ENCODE measurements around the gene MAP6D1. TPM values are rescaled to one million over a fixed set of nuclear protein-coding genes. Genes with fewer than 3 reads are reported as not detected.

MAP6D1 gene
- total RNA-seq, 2 experiments from 2014 or later = 0.90 to 0.91 TPM

GRCh38 chr3:183822631-183823030 lies 2.7 kb downstream of the MAP6D1 start:
- no peak for DNase-seq
- Mint-ChIP-seq H3K9me3 (ENCODE audit: insufficient read depth) (no peaks in the 10 kb centered on the region), H3K36me3 (ENCODE audit: low read depth) (no peaks in the 10 kb centered on the region), H3K4me1 (ENCODE audit: low read depth) (peaks cover 10% of the 10 kb centered on the region), H3K4me3 (no peak overlapping the region), H3K27me3 (ENCODE audit: low read depth) (peaks cover 3% of the 10 kb centered on the region), H3K27ac (no peak overlapping the region)
- ChIA-PET POLR2A (interaction anchor here (1.9 kb wide), 1 partner anchor 62 kb away, joined by 7 read pairs; the partner anchor contains the start of gene PARL), CTCF (interaction anchor here (5.9 kb wide), 1 partner anchor 62 kb away, joined by 28 read pairs; the partner anchor contains the start of gene PARL)
- no peak for ATAC-seq

- H3K27ac Mint-ChIP-seq = no peak overlapping the region
- H3K9me3 Mint-ChIP-seq (ENCODE audit: insufficient read depth) = no peaks in the 10 kb centered on the region
- no peak for ATAC-seq
- CTCF ChIA-PET = no interaction called here
- DNase-seq = no peak
- POLR2A ChIA-PET = no interaction called here
- H3K36me3 Mint-ChIP-seq (ENCODE audit: low read depth) = peaks cover 5% of the 10 kb centered on the region
- H3K4me1 Mint-ChIP-seq (ENCODE audit: low read depth) = peaks cover 15% of the 10 kb centered on the region
- H3K27me3 Mint-ChIP-seq (ENCODE audit: low read depth) = peaks cover 3% of the 10 kb centered on the region
- H3K4me3 Mint-ChIP-seq = no peak overlapping the region
Measured at GRCh38 chr3:183819831-183820230, 5.5 kb downstream of the MAP6D1 start.

DNA sequence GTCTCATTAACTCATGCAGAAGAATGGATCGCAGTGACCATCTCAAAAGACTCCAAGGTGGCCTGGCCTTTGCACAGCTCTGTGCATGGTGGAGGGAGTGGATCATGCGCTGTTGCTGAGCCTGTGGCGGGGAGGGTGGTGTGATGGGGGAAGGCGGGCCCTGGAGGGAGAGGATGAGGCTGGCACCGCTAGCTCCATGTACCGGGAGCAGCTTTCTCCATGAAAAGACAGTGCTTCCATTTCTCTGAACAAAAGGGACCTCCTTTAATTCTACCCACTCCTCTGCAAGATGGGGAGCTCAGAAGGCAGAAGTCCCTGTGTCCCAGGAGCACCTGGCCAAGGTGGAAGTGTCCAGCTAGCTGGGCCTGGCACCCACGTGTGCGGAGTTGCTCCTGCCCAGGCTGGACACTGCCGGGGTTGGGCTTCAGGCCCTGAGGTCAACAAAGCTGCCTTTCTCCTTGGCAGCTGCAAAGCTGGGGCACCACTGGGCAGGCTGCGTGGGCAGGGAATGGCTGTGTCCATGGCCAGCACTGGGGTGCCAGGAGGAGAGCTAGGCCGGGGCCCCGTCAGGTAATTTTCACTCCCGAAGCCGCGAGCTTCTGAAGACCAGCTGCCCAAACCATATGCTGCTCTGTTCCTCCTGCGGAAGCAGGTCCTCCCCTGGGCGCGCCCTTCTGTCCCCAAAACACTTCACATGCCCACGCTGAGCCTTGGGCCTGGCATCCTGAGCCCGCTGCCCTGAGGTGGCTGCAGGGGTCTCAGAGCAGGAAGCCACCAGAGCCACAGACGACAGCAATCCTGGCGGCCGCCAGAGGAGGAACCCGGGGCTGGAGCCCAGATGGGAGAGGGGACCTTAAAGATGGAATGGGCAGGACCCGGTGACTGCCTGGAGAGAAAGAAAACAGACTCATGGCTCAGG lies 6.4 kb downstream of the MAP6D1 start:
- ChIA-PET CTCF (no interaction called here), POLR2A (interaction anchor here (0.8 kb wide), 1 partner anchor 92 kb away, joined by 3 read pairs; no protein-coding TSS in a partner anchor)
- DNase-seq = no peak
- Mint-ChIP-seq H3K27me3 (ENCODE audit: low read depth) (no peaks in the 10 kb centered on the region), H3K27ac (no peak overlapping the region), H3K4me3 (no peak overlapping the region), H3K9me3 (ENCODE audit: insufficient read depth) (no peaks in the 10 kb centered on the region), H3K36me3 (ENCODE audit: low read depth) (peaks cover 5% of the 10 kb centered on the region), H3K4me1 (ENCODE audit: low read depth) (peaks cover 9% of the 10 kb centered on the region)
- ATAC-seq = peak; percentile 21

- peaks cover 5% of the 10 kb centered on the region for H3K36me3 Mint-ChIP-seq (ENCODE audit: low read depth)
- DNase-seq = no peak
Measured at GRCh38 chr3:183818041-183818620, 7.2 kb downstream of the MAP6D1 start.

DNA sequence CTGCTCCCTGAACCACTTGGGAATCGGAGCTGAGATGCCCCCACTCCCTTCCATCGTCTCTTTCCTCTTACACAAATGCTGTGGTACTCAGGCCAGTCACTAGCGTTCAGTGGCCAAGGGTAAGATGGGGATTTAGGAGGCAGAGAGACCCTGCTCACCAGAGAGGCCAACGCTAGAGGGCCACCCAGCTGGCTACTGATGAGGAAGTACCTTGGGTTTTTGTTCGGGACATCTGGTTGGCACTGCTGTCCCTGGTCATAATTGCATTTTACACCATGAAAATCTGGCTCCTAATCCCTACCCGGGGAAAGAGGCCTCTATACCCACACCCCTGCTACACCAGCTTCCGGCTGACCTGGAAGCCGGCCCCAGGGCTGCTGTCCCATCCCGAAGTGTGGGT lies 7.7 kb downstream of the MAP6D1 start:
- Mint-ChIP-seq H3K4me1 (ENCODE audit: low read depth) (peaks cover 5% of the 10 kb centered on the region), H3K4me3 (no peak overlapping the region), H3K36me3 (ENCODE audit: low read depth) (peaks cover 10% of the 10 kb centered on the region), H3K27me3 (ENCODE audit: low read depth) (no peaks in the 10 kb centered on the region), H3K9me3 (ENCODE audit: insufficient read depth) (no peaks in the 10 kb centered on the region), H3K27ac (no peak overlapping the region)
- ChIA-PET POLR2A (interaction anchor here (1.0 kb wide), 1 partner anchor 9 kb away, joined by 4 read pairs; no protein-coding TSS in a partner anchor), CTCF (interaction anchor here (0.6 kb wide), 1 partner anchor 87 kb away, joined by 4 read pairs; no protein-coding TSS in a partner anchor)
- ATAC-seq (no peak), DNase-seq (no peak)

More at GRCh38 chr3:183818041-183818620, 7.2 kb downstream of the MAP6D1 start:
- H3K27me3 Mint-ChIP-seq (ENCODE audit: low read depth) = no peaks in the 10 kb centered on the region
- no peak for ATAC-seq
- H3K4me1 Mint-ChIP-seq (ENCODE audit: low read depth) = peaks cover 5% of the 10 kb centered on the region
- no peak overlapping the region for H3K27ac Mint-ChIP-seq
- H3K9me3 Mint-ChIP-seq (ENCODE audit: insufficient read depth) = no peaks in the 10 kb centered on the region
- POLR2A ChIA-PET = interaction anchor here (0.8 to 1.0 kb wide), 2 partner anchors 8 to 91 kb away, joined by 3 to 4 read pairs; no protein-coding TSS in a partner anchor
- CTCF ChIA-PET = interaction anchor here (0.6 kb wide), 1 partner anchor 87 kb away, joined by 4 read pairs; no protein-coding TSS in a partner anchor
- H3K4me3 Mint-ChIP-seq = no peak overlapping the region

- peaks cover 12% of the 10 kb centered on the region for H3K36me3 Mint-ChIP-seq (ENCODE audit: low read depth)
- peaks cover 5% of the 10 kb centered on the region for H3K4me1 Mint-ChIP-seq (ENCODE audit: low read depth)
- ChIA-PET POLR2A (interaction anchor here (1.0 kb wide), 1 partner anchor 10 kb away, joined by 4 read pairs; no protein-coding TSS in a partner anchor), CTCF (interaction anchor here (1.3 kb wide), 1 partner anchor 9 kb away, joined by 3 read pairs; the partner anchor contains the start of gene MAP6D1)
- H3K27me3 Mint-ChIP-seq (ENCODE audit: low read depth) = no peaks in the 10 kb centered on the region
- no peak for DNase-seq
- no peaks in the 10 kb centered on the region for H3K9me3 Mint-ChIP-seq (ENCODE audit: insufficient read depth)
- no peak overlapping the region for H3K27ac Mint-ChIP-seq
- no peak overlapping the region for H3K4me3 Mint-ChIP-seq
- no peak for ATAC-seq
Measured at GRCh38 chr3:183816681-183817510, 8.5 kb downstream of the MAP6D1 start.

GRCh38 chr3:183815951-183816475 lies 9.4 kb downstream of the MAP6D1 start:
- Mint-ChIP-seq H3K9me3 (ENCODE audit: insufficient read depth) (no peaks in the 10 kb centered on the region), H3K4me1 (ENCODE audit: low read depth) (peaks cover 5% of the 10 kb centered on the region), H3K4me3 (no peak overlapping the region), H3K36me3 (ENCODE audit: low read depth) (peaks cover 19% of the 10 kb centered on the region), H3K27ac (peak overlapping the region; percentile 44), H3K27me3 (ENCODE audit: low read depth) (no peaks in the 10 kb centered on the region)
- DNase-seq (no peak), ATAC-seq (no peak)
- ChIA-PET CTCF (interaction anchor here (1.3 kb wide), 1 partner anchor 10 kb away, joined by 3 read pairs; the partner anchor contains the start of gene MAP6D1), POLR2A (no interaction called here)

DNA sequence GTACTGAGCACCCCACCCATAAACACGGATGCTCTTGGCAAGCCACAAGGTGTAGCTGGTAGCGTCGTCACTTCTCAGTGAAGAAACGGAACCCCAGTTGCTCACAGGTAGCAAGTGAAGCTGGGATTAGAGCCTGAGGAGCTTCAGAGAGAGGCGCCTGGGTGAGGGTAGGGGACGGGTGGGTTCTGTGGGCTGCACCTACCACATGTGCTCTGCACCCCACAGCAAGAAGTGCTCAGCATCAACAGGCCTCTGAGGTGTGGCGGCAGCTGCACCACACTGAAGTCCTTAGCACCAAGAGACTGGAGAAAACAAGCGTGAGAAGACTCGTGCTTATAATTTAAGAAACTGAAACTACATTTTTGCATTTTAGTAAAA lies 9.8 kb downstream of the MAP6D1 start:
- ATAC-seq (no peak), DNase-seq (no peak)
- Mint-ChIP-seq H3K4me3 (no peak overlapping the region), H3K4me1 (ENCODE audit: low read depth) (peaks cover 5% of the 10 kb centered on the region), H3K9me3 (ENCODE audit: insufficient read depth) (no peaks in the 10 kb centered on the region), H3K27me3 (ENCODE audit: low read depth) (no peaks in the 10 kb centered on the region), H3K27ac (peak overlapping the region; percentile 73), H3K36me3 (ENCODE audit: low read depth) (peaks cover 22% of the 10 kb centered on the region)
- CTCF ChIA-PET = interaction anchor here (1.6 kb wide), 1 partner anchor 69 kb away, joined by 5 read pairs; the partner anchor contains the start of gene PARL
- POLR2A ChIA-PET = interaction anchor here (1.4 kb wide), 1 partner anchor 11 kb away, joined by 3 read pairs; no protein-coding TSS in a partner anchor

GRCh38 chr3:183814240-183814639 lies 11.1 kb downstream of the MAP6D1 start:
- Mint-ChIP-seq H3K36me3 (ENCODE audit: low read depth) (peaks cover 28% of the 10 kb centered on the region), H3K27me3 (ENCODE audit: low read depth) (no peaks in the 10 kb centered on the region), H3K4me3 (no peak overlapping the region), H3K4me1 (ENCODE audit: low read depth) (peaks cover 5% of the 10 kb centered on the region), H3K27ac (peak overlapping the region; percentile 37), H3K9me3 (ENCODE audit: insufficient read depth) (no peaks in the 10 kb centered on the region)
- ATAC-seq (no peak), DNase-seq (no peak)
- ChIA-PET CTCF (interaction anchor here (0.6 to 1.6 kb wide), 2 partner anchors 13 to 71 kb away, joined by 3 to 5 read pairs; partner anchors contain the start of gene PARL), POLR2A (interaction anchor here (0.6 to 1.4 kb wide), 2 partner anchors 12 to 64 kb away, joined by 3 read pairs; no protein-coding TSS in a partner anchor)

- CTCF ChIA-PET = interaction anchor here (0.6 kb wide), 1 partner anchor 83 kb away, joined by 3 read pairs; no protein-coding TSS in a partner anchor
- Mint-ChIP-seq H3K9me3 (ENCODE audit: insufficient read depth) (no peaks in the 10 kb centered on the region), H3K27me3 (ENCODE audit: low read depth) (no peaks in the 10 kb centered on the region), H3K4me3 (no peak overlapping the region), H3K36me3 (ENCODE audit: low read depth) (peaks cover 39% of the 10 kb centered on the region), H3K4me1 (ENCODE audit: low read depth) (peaks cover 5% of the 10 kb centered on the region), H3K27ac (peak overlapping the region; percentile 32)
- DNase-seq = no peak
- ATAC-seq = no peak
- POLR2A ChIA-PET = interaction anchor here (0.7 kb wide), 1 partner anchor 66 kb away, joined by 4 read pairs; no protein-coding TSS in a partner anchor
Measured at GRCh38 chr3:183812761-183813445, 12.5 kb downstream of the MAP6D1 start.
